HepG2 (cell line): Measurements from ENCODE around the gene INSRR. TPM values are rescaled to one million over a fixed set of nuclear protein-coding genes. Genes with fewer than 3 reads are reported as not detected.
A peak's percentile ranks its signal among the peaks of the same experiment; 100 is the strongest.

Experiments
- ATAD3A ChIP-seq: sonication (generic); formaldehyde crosslinking; IDR thresholded peaks from 2 replicates; pipeline ENCODE4 v1.4.0; 2020; ENCODE audit warnings: missing genetic modification reagents
- CENPX ChIP-seq: sonication (generic); formaldehyde crosslinking; IDR thresholded peaks from 2 replicates; pipeline ENCODE4 v1.9.0; 2021; ENCODE audit warnings: mild to moderate bottlenecking, missing genetic modification reagents, moderate library complexity
- GATA4 ChIP-seq: sonication (generic); IDR thresholded peaks from 2 replicates; pipeline ENCODE4 v1.6.1; 2016; ENCODE audit warnings: antibody characterized with exemption, low read depth, borderline replicate concordance
- HDAC2 ChIP-seq: sonication (generic); formaldehyde crosslinking; IDR thresholded peaks from 2 replicates; pipeline ENCODE4 v1.4.0; 2020; ENCODE audit warnings: missing genetic modification reagents
- HOXA7 ChIP-seq: sonication (generic); formaldehyde crosslinking; IDR thresholded peaks from 2 replicates; pipeline ENCODE4 v1.8.1; 2022; ENCODE audit warnings: mild to moderate bottlenecking, missing genetic modification reagents, moderate library complexity
- KLF6 ChIP-seq: IDR thresholded peaks from 2 replicates; pipeline ENCODE4 v1.8.0; 2016; ENCODE audit warnings: missing biosample characterization, missing genetic modification reagents
- MED8 ChIP-seq: sonication (generic); formaldehyde crosslinking; IDR thresholded peaks from 2 replicates; pipeline ENCODE4 v1.8.1; 2023; ENCODE audit warnings: mild to moderate bottlenecking, missing genetic modification reagents; ENCODE audit not compliant: insufficient replicate concordance
- RXRB ChIP-seq: IDR thresholded peaks from 2 replicates; pipeline ENCODE4 v1.6.1; 2016; ENCODE audit warnings: borderline replicate concordance, missing genetic modification reagents, missing compliant biosample characterization
- ZBTB1 ChIP-seq: sonication (generic); formaldehyde crosslinking; IDR thresholded peaks from 2 replicates; pipeline ENCODE4 v1.4.0; 2020; ENCODE audit warnings: missing genetic modification reagents, borderline replicate concordance
- ZBTB7B ChIP-seq: sonication (generic); formaldehyde crosslinking; IDR thresholded peaks from 2 replicates; pipeline ENCODE4 v1.4.0; 2020; ENCODE audit warnings: missing genetic modification reagents
- ZNF598 ChIP-seq: sonication (generic); formaldehyde crosslinking; IDR thresholded peaks from 2 replicates; pipeline ENCODE4 v1.5.1; 2020; ENCODE audit warnings: mild to moderate bottlenecking, missing genetic modification reagents, borderline replicate concordance
- ZNF678 ChIP-seq: sonication (generic); formaldehyde crosslinking; IDR thresholded peaks from 2 replicates; pipeline ENCODE4 v1.4.0; 2020; ENCODE audit warnings: mild to moderate bottlenecking, missing genetic modification reagents
- ZNF780A ChIP-seq: sonication (generic); formaldehyde crosslinking; IDR thresholded peaks from 2 replicates; pipeline ENCODE4 v1.8.0; 2022; ENCODE audit warnings: mild to moderate bottlenecking, missing genetic modification reagents, moderate library complexity
- polyA plus RNA-seq, 8 experiments: library from polyadenylated mRNA; depleted of rRNA in 3 of 8; stranded (reverse) in 7 of 8; unstranded in 1 of 8; fragments of >200 nt; fragmentation: Illumina TruSeq in 4 of 8; extraction: Trizol in 4 of 8; gene quantifications; 2 replicates each; pipeline versions ENCODE4 v1.2.1 to v1.2.3, GENCODE V29; 2011 to 2016; ENCODE audit warnings: low read depth in 4 of 8, missing spikeins in 1 of 8, mixed read lengths in 1 of 8; ENCODE audit not compliant: insufficient read depth in 1 of 8
- total RNA-seq, 5 experiments: library from RNA; depleted of rRNA; stranded (reverse); fragments of >200 nt; fragmentation: Illumina TruSeq; extraction: Trizol; gene quantifications; 2 replicates each; pipeline ENCODE4 v1.2.3, GENCODE V29; 2016; ENCODE audit warnings: low read depth in 1 of 5
- TF ChIP-seq, protein P1 (sequence below), 2 experiments: IDR thresholded peaks; 2 replicates each; pipeline ENCODE4 v1.6.1; 2011 to 2012; ENCODE audit warnings: low read length in 2 of 2, borderline replicate concordance in 1 of 2, low read depth in 1 of 2, mild to moderate bottlenecking in 1 of 2, moderate library complexity in 1 of 2
- TF ChIP-seq, protein P2 (sequence below): IDR thresholded peaks from 2 replicates; pipeline ENCODE4 v1.6.1; 2016
- TF ChIP-seq, protein P3 (sequence below): sonication (generic); formaldehyde crosslinking; conservative IDR thresholded peaks from 2 replicates; pipeline ENCODE4 v1.8.0; 2022; ENCODE audit warnings: mild to moderate bottlenecking, moderate library complexity, missing genetic modification reagents
- TF ChIP-seq, protein P4 (sequence below): sonication (generic); IDR thresholded peaks from 2 replicates; pipeline ENCODE4 v1.6.1; 2016; ENCODE audit warnings: low read depth, borderline replicate concordance
- TF ChIP-seq, protein P5 (sequence below): IDR thresholded peaks from 2 replicates; pipeline ENCODE4 v1.6.1; 2016; ENCODE audit warnings: mild to moderate bottlenecking, missing biosample characterization, missing genetic modification reagents
- TF ChIP-seq, protein P6 (sequence below), 2 experiments: fragments of 450-650 bp in 1 of 2; sonication (generic) in 1 of 2; formaldehyde crosslinking; IDR thresholded peaks; 2 replicates each; pipeline versions ENCODE4 v1.5.0 to v1.8.0; 2020 to 2022; ENCODE audit warnings: mild to moderate bottlenecking in 1 of 2, missing genetic modification reagents in 1 of 2

INSRR gene
- total and polyA plus RNA-seq, 2 of the 13 experiments (the other 11 are each of a cell fraction or from before 2014, with no cell fraction given): not detected

DNA sequence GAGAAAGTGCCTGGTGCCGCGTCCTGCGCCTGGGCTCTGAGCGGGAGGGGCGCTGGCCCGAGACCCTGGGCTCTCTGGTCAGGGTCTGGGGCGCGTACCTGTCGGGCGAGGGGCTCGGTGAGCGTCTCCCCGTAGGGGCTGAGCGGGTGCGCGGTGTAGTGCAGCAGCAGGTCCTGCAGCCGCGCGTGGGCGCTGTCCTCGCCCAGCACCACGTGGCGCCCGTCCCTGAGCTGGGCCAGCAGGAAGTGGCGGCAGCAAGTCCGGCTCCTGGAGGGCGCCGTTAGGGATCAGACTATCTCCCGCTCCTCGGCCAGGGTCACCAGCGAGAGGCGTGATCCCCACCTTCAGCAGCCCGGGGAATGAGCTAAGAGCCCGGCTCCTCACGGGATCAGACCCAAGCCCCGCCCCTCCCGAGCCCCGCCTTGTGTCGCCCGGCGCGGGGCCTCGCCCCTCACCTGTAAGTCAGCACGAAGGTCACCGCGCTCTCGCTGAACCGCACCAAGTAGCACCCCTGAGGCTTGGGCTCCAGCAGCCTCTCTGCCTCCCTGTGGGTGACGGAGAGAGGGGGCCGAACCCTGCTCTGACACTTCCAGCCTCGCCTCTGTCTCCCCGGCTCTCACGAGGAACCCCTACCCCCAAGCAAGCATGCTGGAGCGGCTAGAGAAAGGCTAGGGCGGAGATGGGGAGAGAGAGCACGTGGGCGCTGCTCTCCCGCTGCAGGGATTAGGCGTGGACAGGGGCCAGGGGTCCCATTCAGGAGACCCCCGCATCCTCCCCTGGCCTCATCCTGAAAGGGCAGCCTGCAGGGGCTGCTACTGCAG lies 45.0 kb downstream of the INSRR start (continued):
- TF ChIP-seq, protein P1, sequence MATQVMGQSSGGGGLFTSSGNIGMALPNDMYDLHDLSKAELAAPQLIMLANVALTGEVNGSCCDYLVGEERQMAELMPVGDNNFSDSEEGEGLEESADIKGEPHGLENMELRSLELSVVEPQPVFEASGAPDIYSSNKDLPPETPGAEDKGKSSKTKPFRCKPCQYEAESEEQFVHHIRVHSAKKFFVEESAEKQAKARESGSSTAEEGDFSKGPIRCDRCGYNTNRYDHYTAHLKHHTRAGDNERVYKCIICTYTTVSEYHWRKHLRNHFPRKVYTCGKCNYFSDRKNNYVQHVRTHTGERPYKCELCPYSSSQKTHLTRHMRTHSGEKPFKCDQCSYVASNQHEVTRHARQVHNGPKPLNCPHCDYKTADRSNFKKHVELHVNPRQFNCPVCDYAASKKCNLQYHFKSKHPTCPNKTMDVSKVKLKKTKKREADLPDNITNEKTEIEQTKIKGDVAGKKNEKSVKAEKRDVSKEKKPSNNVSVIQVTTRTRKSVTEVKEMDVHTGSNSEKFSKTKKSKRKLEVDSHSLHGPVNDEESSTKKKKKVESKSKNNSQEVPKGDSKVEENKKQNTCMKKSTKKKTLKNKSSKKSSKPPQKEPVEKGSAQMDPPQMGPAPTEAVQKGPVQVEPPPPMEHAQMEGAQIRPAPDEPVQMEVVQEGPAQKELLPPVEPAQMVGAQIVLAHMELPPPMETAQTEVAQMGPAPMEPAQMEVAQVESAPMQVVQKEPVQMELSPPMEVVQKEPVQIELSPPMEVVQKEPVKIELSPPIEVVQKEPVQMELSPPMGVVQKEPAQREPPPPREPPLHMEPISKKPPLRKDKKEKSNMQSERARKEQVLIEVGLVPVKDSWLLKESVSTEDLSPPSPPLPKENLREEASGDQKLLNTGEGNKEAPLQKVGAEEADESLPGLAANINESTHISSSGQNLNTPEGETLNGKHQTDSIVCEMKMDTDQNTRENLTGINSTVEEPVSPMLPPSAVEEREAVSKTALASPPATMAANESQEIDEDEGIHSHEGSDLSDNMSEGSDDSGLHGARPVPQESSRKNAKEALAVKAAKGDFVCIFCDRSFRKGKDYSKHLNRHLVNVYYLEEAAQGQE (IDR thresholded peaks at IDR 0.05; ENCODE audit: borderline replicate concordance in 1 of 2, low read depth in 1 of 2, low read length in 2 of 2): 0 out of 4 replicates have a peak, but pooled peaks of 1 of the 2 experiments have one; percentile 17
- TF ChIP-seq, protein P2, sequence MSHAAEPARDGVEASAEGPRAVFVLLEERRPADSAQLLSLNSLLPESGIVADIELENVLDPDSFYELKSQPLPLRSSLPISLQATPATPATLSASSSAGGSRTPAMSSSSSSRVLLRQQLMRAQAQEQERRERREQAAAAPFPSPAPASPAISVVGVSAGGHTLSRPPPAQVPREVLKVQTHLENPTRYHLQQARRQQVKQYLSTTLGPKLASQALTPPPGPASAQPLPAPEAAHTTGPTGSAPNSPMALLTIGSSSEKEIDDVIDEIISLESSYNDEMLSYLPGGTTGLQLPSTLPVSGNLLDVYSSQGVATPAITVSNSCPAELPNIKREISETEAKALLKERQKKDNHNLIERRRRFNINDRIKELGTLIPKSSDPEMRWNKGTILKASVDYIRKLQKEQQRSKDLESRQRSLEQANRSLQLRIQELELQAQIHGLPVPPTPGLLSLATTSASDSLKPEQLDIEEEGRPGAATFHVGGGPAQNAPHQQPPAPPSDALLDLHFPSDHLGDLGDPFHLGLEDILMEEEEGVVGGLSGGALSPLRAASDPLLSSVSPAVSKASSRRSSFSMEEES (CRISPR knock-in tag): peak; percentile 80; the same call in 1 of the 2 replicates
- TF ChIP-seq HDAC2 (CRISPR knock-in tag): 0 out of 2 replicates have a peak, but pooled peaks have one; percentile 63
- TF ChIP-seq, protein P3, sequence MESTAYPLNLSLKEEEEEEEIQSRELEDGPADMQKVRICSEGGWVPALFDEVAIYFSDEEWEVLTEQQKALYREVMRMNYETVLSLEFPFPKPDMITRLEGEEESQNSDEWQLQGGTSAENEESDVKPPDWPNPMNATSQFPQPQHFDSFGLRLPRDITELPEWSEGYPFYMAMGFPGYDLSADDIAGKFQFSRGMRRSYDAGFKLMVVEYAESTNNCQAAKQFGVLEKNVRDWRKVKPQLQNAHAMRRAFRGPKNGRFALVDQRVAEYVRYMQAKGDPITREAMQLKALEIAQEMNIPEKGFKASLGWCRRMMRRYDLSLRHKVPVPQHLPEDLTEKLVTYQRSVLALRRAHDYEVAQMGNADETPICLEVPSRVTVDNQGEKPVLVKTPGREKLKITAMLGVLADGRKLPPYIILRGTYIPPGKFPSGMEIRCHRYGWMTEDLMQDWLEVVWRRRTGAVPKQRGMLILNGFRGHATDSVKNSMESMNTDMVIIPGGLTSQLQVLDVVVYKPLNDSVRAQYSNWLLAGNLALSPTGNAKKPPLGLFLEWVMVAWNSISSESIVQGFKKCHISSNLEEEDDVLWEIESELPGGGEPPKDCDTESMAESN (CRISPR knock-in tag): peak; percentile 96
- TF ChIP-seq, protein P4, sequence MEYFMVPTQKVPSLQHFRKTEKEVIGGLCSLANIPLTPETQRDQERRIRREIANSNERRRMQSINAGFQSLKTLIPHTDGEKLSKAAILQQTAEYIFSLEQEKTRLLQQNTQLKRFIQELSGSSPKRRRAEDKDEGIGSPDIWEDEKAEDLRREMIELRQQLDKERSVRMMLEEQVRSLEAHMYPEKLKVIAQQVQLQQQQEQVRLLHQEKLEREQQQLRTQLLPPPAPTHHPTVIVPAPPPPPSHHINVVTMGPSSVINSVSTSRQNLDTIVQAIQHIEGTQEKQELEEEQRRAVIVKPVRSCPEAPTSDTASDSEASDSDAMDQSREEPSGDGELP: no peak; the same call in 1 of the 2 replicates
- TF ChIP-seq HOXA7 (CRISPR knock-in tag): no peak
- no peak for TF ChIP-seq ATAD3A (CRISPR knock-in tag)
- TF ChIP-seq ZNF678 (CRISPR knock-in tag): peak; percentile 85; the same call in 1 of the 2 replicates
- no peak for TF ChIP-seq ZBTB1 (CRISPR knock-in tag)
- no peak for TF ChIP-seq GATA4
- TF ChIP-seq ZNF780A: no peak; the same call in 1 of the 2 replicates
- TF ChIP-seq ZBTB7B (CRISPR knock-in tag): peak; percentile 62
- peak; percentile 56; the same call in 1 of the 2 replicates for TF ChIP-seq RXRB (CRISPR knock-in tag)
- TF ChIP-seq, protein P5, sequence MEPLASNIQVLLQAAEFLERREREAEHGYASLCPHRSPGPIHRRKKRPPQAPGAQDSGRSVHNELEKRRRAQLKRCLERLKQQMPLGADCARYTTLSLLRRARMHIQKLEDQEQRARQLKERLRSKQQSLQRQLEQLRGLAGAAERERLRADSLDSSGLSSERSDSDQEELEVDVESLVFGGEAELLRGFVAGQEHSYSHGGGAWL (CRISPR knock-in tag): peak; percentile 97
- TF ChIP-seq CENPX (CRISPR knock-in tag): no peak
- TF ChIP-seq MED8 (CRISPR knock-in tag): no peak
- peak; percentile 59; the same call in 1 of the 2 replicates for TF ChIP-seq ZNF598 (CRISPR knock-in tag)
- peak; percentile 55; the same call in 1 of the 2 replicates for TF ChIP-seq KLF6
- TF ChIP-seq, protein P6, sequence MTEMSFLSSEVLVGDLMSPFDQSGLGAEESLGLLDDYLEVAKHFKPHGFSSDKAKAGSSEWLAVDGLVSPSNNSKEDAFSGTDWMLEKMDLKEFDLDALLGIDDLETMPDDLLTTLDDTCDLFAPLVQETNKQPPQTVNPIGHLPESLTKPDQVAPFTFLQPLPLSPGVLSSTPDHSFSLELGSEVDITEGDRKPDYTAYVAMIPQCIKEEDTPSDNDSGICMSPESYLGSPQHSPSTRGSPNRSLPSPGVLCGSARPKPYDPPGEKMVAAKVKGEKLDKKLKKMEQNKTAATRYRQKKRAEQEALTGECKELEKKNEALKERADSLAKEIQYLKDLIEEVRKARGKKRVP (CRISPR knock-in tag; IDR thresholded peaks at IDR 0.05): peak in 1 of 2 experiments; percentile 33; a peak in 1 of 4 replicates
